B cell (primary cell): Measurements from ENCODE around the gene ARSA. TPM values are rescaled to one million over a fixed set of nuclear protein-coding genes. Genes with fewer than 3 reads are reported as not detected.

ENCODE experiments used
- ATAC-seq: fragments of 200-7000 bp; cut with Tn5 transposase; one replicate; pipeline ENCODE4 v1.10.0; 2021; ENCODE audit warnings: low read depth, mild to moderate bottlenecking, moderate number of reproducible peaks, moderate library complexity
- CTCF ChIA-PET: fragments of 350-600 bp; sonication (Branson Sonifier 250); formaldehyde crosslinking; loops from one replicate; lab custom pipeline; 2021; ENCODE audit warnings: antibody characterized with exemption, inconsistent platforms; lab: Charles Lee
- POLR2A ChIA-PET: fragments of 350-600 bp; sonication (Branson Sonifier 250); formaldehyde crosslinking; loops from one replicate; lab custom pipeline; 2021; ENCODE audit warnings: antibody characterized with exemption; lab: Charles Lee
- DNase-seq: peaks from one replicate; pipeline ENCODE4 v3.0.0; 2013
- H2AFZ ChIP-seq: 2 replicates; pipeline ENCODE4 v1.6.1; 2012; ENCODE audit warnings: mild to moderate bottlenecking, low read depth, low read length; ENCODE audit not compliant: insufficient read depth, poor library complexity, severe bottlenecking
- H3K27ac ChIP-seq, 2 donors: 1 replicate in 1 of 2; 2 replicates in 1 of 2; pipeline ENCODE4 v1.5.1; 2012 to 2013; ENCODE audit warnings: low read length in 2 of 2, mild to moderate bottlenecking in 2 of 2, moderate library complexity in 1 of 2
- H3K27me3 ChIP-seq, 4 experiments: fragments of 200-600 bp in 1 of 4; sonication (generic) in 1 of 4; replicated peaks in 1 of 4; 1 replicate in 2 of 4; 2 replicates in 2 of 4; pipeline versions ENCODE4 v1.6.1 to v1.7.0; 2013 to 2016; ENCODE audit warnings: low read length in 3 of 4, mild to moderate bottlenecking in 2 of 4, mixed read lengths in 1 of 4, moderate library complexity in 1 of 4; ENCODE audit not compliant: insufficient read depth in 4 of 4, control insufficient read depth in 3 of 4; ENCODE audit errors: control extremely low read depth in 1 of 4
- H3K36me3 ChIP-seq, 2 experiments: replicated peaks in 1 of 2; 1 replicate in 1 of 2; 2 replicates in 1 of 2; pipeline versions ENCODE4 v1.6.1 to v1.7.1; 2013; ENCODE audit warnings: low read length in 1 of 2; ENCODE audit not compliant: insufficient read depth in 2 of 2, control insufficient read depth in 1 of 2; ENCODE audit errors: control extremely low read depth in 1 of 2, extremely low read depth in 1 of 2
- H3K4me1 ChIP-seq, 2 donors: fragments of 200-600 bp in 1 of 2; sonication (generic) in 1 of 2; 1 replicate in 1 of 2; 2 replicates in 1 of 2; pipeline versions ENCODE4 v1.5.1 to v1.6.1; 2013 to 2017; ENCODE audit warnings: low read length in 2 of 2; ENCODE audit not compliant: control insufficient read depth in 2 of 2, insufficient read depth in 2 of 2
- H3K4me2 ChIP-seq: replicated peaks from 2 replicates; pipeline ENCODE3; 2012; ENCODE audit warnings: mild to moderate bottlenecking, low read depth, low read length; ENCODE audit not compliant: poor library complexity, severe bottlenecking
- H3K4me3 ChIP-seq, 5 experiments: fragments of 200-600 bp in 1 of 5; sonication (generic) in 1 of 5; 1 replicate in 3 of 5; 2 replicates in 2 of 5; pipeline versions ENCODE4 v1.5.1 to v1.7.0; 2011 to 2016; ENCODE audit warnings: low read length in 4 of 5, mild to moderate bottlenecking in 4 of 5, low read depth in 2 of 5, control low read depth in 1 of 5, moderate library complexity in 1 of 5; ENCODE audit not compliant: insufficient read depth in 1 of 5; ENCODE audit errors: control extremely low read depth in 1 of 5, extremely low read depth in 1 of 5
- H3K79me2 ChIP-seq: fragments of 200-600 bp; sonication (generic); one replicate; pipeline ENCODE4 v1.6.0; 2016; ENCODE audit warnings: low read length; ENCODE audit not compliant: control insufficient read depth, insufficient read depth
- H3K9ac ChIP-seq: fragments of 200-600 bp; sonication (generic); 2 replicates; pipeline ENCODE4 v1.6.1; 2017; ENCODE audit warnings: mild to moderate bottlenecking, low read length, moderate library complexity
- H3K9me3 ChIP-seq, 3 donors: one replicate each; pipeline versions ENCODE4 v1.6.1 to v1.7.1; 2013; ENCODE audit warnings: low read length in 2 of 3; ENCODE audit not compliant: control insufficient read depth in 2 of 3, insufficient read depth in 1 of 3; ENCODE audit errors: control extremely low read depth in 1 of 3
- H4K20me1 ChIP-seq: 2 replicates; pipeline ENCODE4 v1.6.0; 2012; ENCODE audit warnings: mild to moderate bottlenecking, low read length; ENCODE audit not compliant: insufficient read depth, control insufficient read depth, poor library complexity, severe bottlenecking
- H3K27ac Mint-ChIP-seq: one replicate; pipeline ENCODE4 v1.8.0; 2021; ENCODE audit warnings: mixed read lengths
- H3K27me3 Mint-ChIP-seq: one replicate; pipeline ENCODE4 v1.8.0; 2021; ENCODE audit warnings: mixed read lengths
- H3K4me1 Mint-ChIP-seq: one replicate; pipeline ENCODE4 v1.8.0; 2021; ENCODE audit warnings: mixed read lengths
- H3K4me3 Mint-ChIP-seq: one replicate; pipeline ENCODE4 v1.8.0; 2021; ENCODE audit warnings: mixed read lengths
- H3K9me3 Mint-ChIP-seq: one replicate; pipeline ENCODE4 v1.8.0; 2022; ENCODE audit warnings: mixed read lengths; ENCODE audit not compliant: insufficient read depth
- EZH2 ChIP-seq: IDR thresholded peaks from 2 replicates; pipeline ENCODE4 v1.6.1; 2012; ENCODE audit warnings: borderline replicate concordance, low read depth, mild to moderate bottlenecking, moderate library complexity, low read length; ENCODE audit not compliant: insufficient read depth, poor library complexity, severe bottlenecking
- WGBS: methylation state at CpG from one replicate; pipeline ENCODE4 v1.1.5; 2013; ENCODE audit warnings: missing lambda C conversion rate; ENCODE audit not compliant: insufficient coverage; 5-methylcytosine and 5-hydroxymethylcytosine counted together
- intact Hi-C: fragments of 100-400 bp; cut with micrococcal nuclease; formaldehyde crosslinking; loops from one replicate; pipeline ENCODE4 v1.10.0; 2022
- polyA plus RNA-seq: library from polyadenylated mRNA; depleted of rRNA; stranded (reverse); fragments of >200 nt; gene quantifications from 2 replicates; pipeline ENCODE4 v1.2.3, GENCODE V29; 2012
- total RNA-seq, 2 donors: library from RNA; stranded (reverse); fragments of 120-200 nt in 1 of 2; gene quantifications; 1 replicate in 1 of 2; 2 replicates in 1 of 2; pipeline versions ENCODE4 v1.2.3 to v1.2.4, GENCODE V29; 2013 to 2022
- TF ChIP-seq, protein P1 (sequence below): fragments of 200-600 bp; IDR thresholded peaks from one replicate; pipeline ENCODE4 v1.8.0; 2022; ENCODE audit warnings: antibody characterized with exemption, mild to moderate bottlenecking

ARSA gene
- total and polyA plus RNA-seq, 2 donors (not counting 1 experiment from before 2014, with no cell fraction given): 82.0 to 128 TPM

DNA sequence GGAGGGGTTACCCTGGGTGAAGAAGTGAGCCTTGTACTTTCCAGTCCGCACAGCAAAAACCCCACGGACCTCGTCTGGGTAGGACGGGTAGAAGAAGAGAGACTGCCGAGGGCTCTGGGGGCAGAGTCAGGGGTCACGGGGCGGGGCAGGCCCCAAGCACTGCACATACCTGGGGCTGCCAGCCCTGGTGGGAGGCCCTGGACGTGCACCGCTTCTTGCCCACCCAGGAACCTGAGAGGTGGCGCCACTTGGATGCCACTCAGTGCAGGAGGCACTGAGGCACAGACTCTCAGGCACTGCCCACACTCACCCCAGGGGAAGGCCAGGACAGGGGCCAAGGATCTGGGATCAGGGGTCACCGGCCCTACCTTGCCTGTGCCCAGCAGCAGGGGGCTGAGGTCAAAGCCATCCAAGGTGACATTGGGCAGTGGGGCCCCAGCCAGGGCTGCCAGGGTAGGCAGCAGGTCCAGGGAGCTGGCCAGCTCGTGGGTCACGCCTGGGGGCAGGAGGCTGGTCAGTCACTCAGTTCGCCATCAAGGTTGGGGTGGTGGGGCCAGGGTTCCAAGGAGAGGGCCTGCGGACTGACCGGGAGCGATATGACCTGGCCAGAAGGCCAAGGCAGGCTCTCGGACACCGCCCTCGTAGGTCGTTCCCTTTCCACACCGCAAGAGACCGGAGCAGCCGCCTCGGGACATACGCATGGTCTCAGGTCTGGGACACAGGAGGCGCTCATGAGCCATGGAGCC, 2.2 kb downstream of the ARSA start:
- Mint-ChIP-seq H3K27ac (no peak overlapping the region), H3K4me3 (no peak overlapping the region)
- POLR2A ChIA-PET: no interaction called here

DNA sequence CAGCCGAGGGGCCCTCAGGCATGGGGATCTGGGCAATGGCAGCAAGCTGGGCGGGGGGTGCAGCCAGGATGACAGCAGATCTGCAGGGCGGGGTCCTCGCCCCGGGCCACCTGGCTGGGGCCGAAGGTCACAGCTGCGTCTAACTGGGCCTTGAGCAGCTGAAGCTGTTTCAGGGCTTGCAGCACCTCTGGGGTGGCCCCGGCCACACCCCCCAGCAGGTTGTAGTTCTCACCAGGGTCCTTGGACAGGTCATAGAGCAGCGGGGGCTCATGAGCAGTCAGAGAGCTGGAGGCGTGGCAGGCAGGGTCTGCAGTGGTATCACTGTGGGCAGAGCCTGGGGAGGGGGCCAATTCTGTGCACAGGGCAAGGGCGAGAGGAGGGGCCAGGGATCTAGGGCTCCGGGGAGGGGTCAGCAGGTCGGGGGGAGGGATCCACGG, 2.8 kb downstream of the ARSA start:
- WGBS: 97% methylated on average over 14 of the region's 14 CpGs
- H3K27me3 ChIP-seq: no peaks in the 10 kb centered on the region
- H3K27ac Mint-ChIP-seq: peak overlapping the region; percentile 67
- H4K20me1 ChIP-seq: no peaks in the 10 kb centered on the region
- H3K4me1 Mint-ChIP-seq: peaks cover 42% of the 10 kb centered on the region
- no peaks in the 10 kb centered on the region for H3K36me3 ChIP-seq
- H3K4me1 ChIP-seq: peaks cover 32 to 51% of the 10 kb centered on the region in 2 donors
- H3K4me2 ChIP-seq: no peak overlapping the region
- no peaks in the 10 kb centered on the region for H3K27me3 Mint-ChIP-seq
- no peak overlapping the region for H2AFZ ChIP-seq
- ChIA-PET CTCF (no interaction called here), POLR2A (no interaction called here)
- no peak for TF ChIP-seq EZH2
- TF ChIP-seq, protein P1, sequence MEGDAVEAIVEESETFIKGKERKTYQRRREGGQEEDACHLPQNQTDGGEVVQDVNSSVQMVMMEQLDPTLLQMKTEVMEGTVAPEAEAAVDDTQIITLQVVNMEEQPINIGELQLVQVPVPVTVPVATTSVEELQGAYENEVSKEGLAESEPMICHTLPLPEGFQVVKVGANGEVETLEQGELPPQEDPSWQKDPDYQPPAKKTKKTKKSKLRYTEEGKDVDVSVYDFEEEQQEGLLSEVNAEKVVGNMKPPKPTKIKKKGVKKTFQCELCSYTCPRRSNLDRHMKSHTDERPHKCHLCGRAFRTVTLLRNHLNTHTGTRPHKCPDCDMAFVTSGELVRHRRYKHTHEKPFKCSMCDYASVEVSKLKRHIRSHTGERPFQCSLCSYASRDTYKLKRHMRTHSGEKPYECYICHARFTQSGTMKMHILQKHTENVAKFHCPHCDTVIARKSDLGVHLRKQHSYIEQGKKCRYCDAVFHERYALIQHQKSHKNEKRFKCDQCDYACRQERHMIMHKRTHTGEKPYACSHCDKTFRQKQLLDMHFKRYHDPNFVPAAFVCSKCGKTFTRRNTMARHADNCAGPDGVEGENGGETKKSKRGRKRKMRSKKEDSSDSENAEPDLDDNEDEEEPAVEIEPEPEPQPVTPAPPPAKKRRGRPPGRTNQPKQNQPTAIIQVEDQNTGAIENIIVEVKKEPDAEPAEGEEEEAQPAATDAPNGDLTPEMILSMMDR: no peak
- H3K79me2 ChIP-seq: peaks cover 7% of the 10 kb centered on the region
- DNase-seq (no peak), ATAC-seq (no peak)
- no peak overlapping the region for H3K9ac ChIP-seq
- intact Hi-C loops: no loop called here
- H3K4me3 Mint-ChIP-seq: no peak overlapping the region
- no peak overlapping the region for H3K4me3 ChIP-seq
- H3K9me3 ChIP-seq: no peaks in the 10 kb centered on the region
- no peaks in the 10 kb centered on the region for H3K9me3 Mint-ChIP-seq
- no peak overlapping the region for H3K27ac ChIP-seq

More for the DNA sequence above, 2.2 kb downstream of the ARSA start:
- Histone ChIP-seq H3K9me3 (no peaks in the 10 kb centered on the region), H3K79me2 (peaks cover 7% of the 10 kb centered on the region), H2AFZ (no peak overlapping the region), H3K9ac (no peak overlapping the region), H3K4me2 (no peak overlapping the region), H3K36me3 (no peaks in the 10 kb centered on the region), H3K4me1 (peaks cover 30 to 47% of the 10 kb centered on the region in 2 donors), H3K4me3 (no peak overlapping the region), H4K20me1 (no peaks in the 10 kb centered on the region), H3K27ac (no peak overlapping the region), H3K27me3 (no peaks in the 10 kb centered on the region)
- CTCF ChIA-PET: no interaction called here
- intact Hi-C loops: no loop called here
- Mint-ChIP-seq H3K27me3 (no peaks in the 10 kb centered on the region), H3K4me1 (peaks cover 37% of the 10 kb centered on the region), H3K9me3 (no peaks in the 10 kb centered on the region)
- TF ChIP-seq, protein P1: no peak
- no peak for TF ChIP-seq EZH2
- DNase-seq: no peak
- ATAC-seq: no peak
- 94% methylated on average over 27 of the region's 27 CpGs for WGBS
